Left colon (tissue), 2 donors: ENCODE measurements around the gene NEGR1. TPM values are rescaled to one million over a fixed set of nuclear protein-coding genes. Genes with fewer than 3 reads are reported as not detected.

ENCODE experiments used
- ATAC-seq: fragments of 200-7000 bp; cut with Tn5 transposase; one replicate; pipeline ENCODE4 v1.9.1; 2020; ENCODE audit warnings: mild to moderate bottlenecking, moderate library complexity
- DNase-seq, 2 donors: peaks; one replicate each; pipeline ENCODE4 v3.0.0-alpha.2; 2020
- intact Hi-C, 2 donors: fragments of 100-400 bp; cut with DNase I in 1 of 2; cut with micrococcal nuclease in 1 of 2; formaldehyde crosslinking; loops; one replicate each; pipeline versions ENCODE4 v1.11.2 to v1.14.0; 2022; cut with DNase I, micrococcal nuclease
- long read RNA-seq: library from polyadenylated mRNA; unstranded; transcript quantifications from one replicate; pipeline ENCODE4 v2.0.0, GENCODE V29; 2021
- total RNA-seq, 2 donors: library from RNA; stranded (reverse); fragmentation: NEBNext Ultra II Directional; extraction: Animal tissue kit (Norgen Biotek cat#: 25700); gene quantifications; one replicate each; pipeline ENCODE4 v1.2.1, GENCODE V29; 2021
- donor health status: DM: no; HTN: no; CAD: no.
- donor health status: DM: yes; HTN: yes; CAD: no.

NEGR1 gene
- 10 to 100 TPM in 1 of 2 donors, 1 to 10 TPM in 1; 4.2 to 13.1 TPM for total RNA-seq
- long read RNA-seq, partial matches to known transcripts, result 5 of 5 reads
- long read RNA-seq, other reads (novel, unspliced or antisense), result 0 of 5 reads

DNA sequence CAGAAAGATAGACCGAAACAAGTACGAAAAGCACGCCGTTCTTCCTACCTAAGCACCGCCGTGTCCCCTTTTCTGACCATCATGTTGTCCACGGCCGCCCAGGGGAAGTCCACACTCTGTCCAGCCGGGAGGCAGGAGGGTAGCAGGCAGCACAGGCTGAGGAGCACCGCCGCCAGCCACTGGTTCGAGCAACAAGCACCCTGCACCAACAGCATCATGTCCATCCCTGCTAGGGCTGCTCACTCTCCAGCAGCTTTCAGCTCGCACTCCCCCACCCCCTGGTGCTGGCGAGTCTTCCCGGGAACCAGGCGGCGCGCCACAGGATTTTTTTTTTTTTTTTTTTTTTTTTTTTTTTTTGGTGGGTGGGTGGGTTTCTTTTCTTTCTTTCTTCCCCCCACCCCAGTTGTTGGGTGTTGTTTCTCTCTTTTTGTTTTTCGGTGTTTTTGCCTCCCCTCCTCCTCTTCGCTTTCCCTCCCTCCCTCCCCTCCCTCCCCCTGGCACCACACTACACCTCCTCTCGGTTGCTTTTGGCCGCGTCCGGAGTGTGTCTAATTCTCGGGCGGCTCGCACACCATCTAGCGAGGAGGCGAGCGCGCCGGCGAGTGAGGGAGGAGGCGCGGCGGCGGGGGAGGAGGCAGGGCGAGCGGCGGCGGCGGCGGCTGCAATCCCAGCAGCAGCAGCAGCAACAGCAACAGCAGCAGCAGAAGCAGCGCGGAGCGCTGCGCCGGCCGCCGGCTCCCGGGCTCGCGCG lies at the start of gene NEGR1:
Gene NEGR1, minus strand, starts transcription at position 269 of the 751 bp plus-strand sequence.
- intact Hi-C loops, result loop anchor here in 1 of 2 donors (10.0 kb wide), 1 partner anchor 218 kb away; no protein-coding TSS in a partner anchor
- ATAC-seq (peak; percentile 96), DNase-seq (peak; percentile 74 to 77)

DNA sequence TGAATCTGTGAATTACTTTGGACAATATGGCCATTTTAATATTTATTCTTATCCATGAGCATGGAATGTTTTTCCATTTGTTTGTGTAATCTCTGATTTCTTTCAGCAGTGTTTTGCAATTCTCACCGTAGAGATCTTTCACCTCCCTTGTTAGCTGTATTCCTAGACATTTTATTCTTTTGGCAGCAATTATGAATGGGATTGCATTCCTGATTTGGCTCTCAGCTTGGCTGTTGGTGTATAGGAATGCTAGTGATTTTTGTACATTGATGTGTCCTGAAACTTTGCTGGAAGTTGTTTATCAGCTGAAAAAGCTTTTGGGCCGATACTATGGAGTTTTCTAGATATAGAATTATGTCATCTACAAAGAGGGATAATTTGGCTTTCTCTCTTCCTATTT lies 44.2 kb upstream of the NEGR1 start:
- no peak for DNase-seq
- ATAC-seq, result no peak
- intact Hi-C loops, result no loop called here

DNA sequence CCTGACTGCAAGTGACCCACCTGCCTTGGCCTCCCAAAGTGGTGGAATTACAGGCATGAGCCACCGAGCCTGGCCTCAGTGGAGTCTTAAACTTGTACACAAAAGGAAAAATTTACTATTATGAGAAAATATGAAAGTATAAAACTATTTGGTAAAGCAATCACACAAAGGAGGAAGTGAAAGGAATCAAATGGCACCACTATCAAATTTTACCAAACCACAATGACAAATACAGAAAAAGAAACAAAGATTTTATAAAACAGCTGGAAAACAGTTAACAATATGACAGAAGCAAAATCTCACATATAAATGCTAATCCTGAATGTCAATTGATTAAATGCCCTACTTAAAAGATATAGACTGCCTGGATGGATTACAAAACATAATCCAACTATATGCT lies 42.1 kb upstream of the NEGR1 start:
- intact Hi-C loops, result no loop called here
- no peak for DNase-seq
- ATAC-seq, result no peak

DNA sequence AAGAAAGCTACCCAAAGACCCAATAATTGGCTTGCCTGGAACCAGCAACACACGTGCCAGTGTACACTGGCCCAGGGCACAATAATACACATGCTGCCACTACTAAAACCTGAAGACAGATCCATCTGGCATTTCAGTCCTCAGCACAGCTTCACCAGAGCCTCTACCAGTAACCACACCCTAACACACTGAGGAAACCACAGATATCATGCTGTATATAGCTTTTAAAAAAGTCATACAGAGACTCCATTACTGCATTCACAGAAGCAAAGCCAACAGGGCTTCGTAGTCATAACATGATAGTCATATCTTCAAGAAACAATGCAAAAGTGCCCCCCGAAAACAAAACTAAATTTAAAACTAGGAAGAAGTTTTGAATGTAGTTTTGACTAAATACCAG lies 40.6 kb upstream of the NEGR1 start:
- DNase-seq (no peak), ATAC-seq (no peak)
- intact Hi-C loops, result no loop called here

DNA sequence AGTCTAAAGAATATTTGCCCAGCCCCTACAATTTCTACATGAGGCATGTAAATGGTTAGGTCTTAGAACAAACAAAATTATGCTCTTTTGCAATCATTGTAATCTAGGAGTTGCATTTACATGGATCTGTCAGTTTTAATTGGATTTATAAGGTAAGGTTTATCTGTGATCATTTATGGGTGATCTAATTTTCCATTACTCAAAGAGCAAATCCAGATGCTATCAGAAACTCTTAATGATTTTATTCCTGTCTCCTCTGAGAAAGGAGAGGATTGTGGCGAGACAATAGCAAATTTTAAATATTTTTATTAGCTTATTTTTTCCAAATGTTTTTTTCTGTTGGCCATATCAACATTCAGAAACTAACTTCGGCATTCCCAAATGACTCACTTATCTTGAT lies 14.2 kb upstream of the NEGR1 start:
- no peak for ATAC-seq
- no peak for DNase-seq
- intact Hi-C loops, result no loop called here

GRCh38 chr1:72288886-72289285 lies 6.5 kb upstream of the NEGR1 start:
- ATAC-seq, result no peak
- no peak for DNase-seq
- intact Hi-C loops, result loop anchor here in 1 of 2 donors (10.0 kb wide), 1 partner anchor 224 kb away; no protein-coding TSS in a partner anchor

DNA sequence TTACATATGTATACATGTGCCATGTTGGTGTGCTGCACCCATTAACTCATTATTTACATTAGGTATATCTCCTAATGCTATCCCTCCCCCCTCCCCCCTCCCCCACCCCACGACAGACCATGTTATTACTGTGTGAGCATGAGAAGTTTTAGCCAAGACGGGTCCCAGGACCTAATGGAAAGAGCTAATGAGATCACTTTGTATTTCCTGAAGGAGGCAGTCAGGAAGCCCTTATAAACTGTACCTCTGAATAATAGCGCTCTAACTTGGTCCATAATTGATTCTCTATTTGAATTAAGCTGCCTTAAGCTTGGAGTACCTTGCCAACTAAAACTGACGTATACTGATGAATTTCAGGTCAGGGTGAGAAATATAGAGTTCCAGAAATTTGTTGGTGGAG lies 4.1 kb upstream of the NEGR1 start:
- intact Hi-C loops, result loop anchor here in 1 of 2 donors (10.0 kb wide), 1 partner anchor 222 kb away; no protein-coding TSS in a partner anchor
- ATAC-seq, result no peak
- no peak for DNase-seq

- ATAC-seq (no peak), DNase-seq (no peak)
- intact Hi-C loops, result loop anchor here in 1 of 2 donors (10.0 kb wide), 1 partner anchor 220 kb away; no protein-coding TSS in a partner anchor
Measured at GRCh38 chr1:72285074-72285425, 2.7 kb upstream of the NEGR1 start.

DNA sequence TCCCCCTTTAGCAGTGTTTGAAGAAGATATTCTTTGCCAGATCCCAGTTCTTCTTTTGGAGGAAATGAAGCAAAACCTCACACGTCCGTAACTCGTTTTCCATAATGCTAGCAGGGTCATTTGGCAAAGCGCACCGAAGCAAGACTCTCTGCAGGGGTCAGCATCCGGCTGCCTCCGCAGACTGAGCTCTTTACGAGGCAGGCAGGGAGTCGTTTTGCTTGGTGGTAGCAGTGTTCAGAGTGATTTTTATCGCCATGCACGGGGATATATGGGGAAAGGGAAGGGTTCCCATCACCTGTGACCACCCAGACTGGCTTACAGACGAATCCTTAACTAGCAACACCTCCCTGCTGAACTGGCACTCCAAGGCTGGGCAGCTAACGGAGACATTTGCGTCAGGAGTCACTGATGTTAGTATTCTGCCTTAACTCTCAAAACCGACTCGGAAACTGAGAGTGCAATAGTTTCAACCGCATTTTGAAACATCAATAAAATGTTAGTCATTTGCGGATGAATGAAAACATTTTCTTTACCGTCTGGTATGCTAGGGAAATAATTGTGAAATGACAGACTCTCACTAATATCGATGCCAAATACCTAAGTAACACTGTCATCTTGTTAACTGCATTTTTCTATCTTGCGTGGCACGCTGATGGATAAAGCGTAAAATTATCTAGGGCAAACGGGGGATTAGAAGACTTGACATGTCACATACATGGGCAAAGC lies 2.2 kb upstream of the NEGR1 start:
- intact Hi-C loops, result loop anchor here in 1 of 2 donors (10.0 kb wide), 1 partner anchor 220 kb away; no protein-coding TSS in a partner anchor
- DNase-seq, result peak; percentile 23 to 27
- ATAC-seq, result no peak

GRCh38 chr1:72284084-72284347 lies 1.7 kb upstream of the NEGR1 start:
- intact Hi-C loops, result loop anchor here in 1 of 2 donors (10.0 kb wide), 1 partner anchor 219 kb away; no protein-coding TSS in a partner anchor
- no peak for DNase-seq
- no peak for ATAC-seq

GRCh38 chr1:72283307-72284083 lies 1.2 kb upstream of the NEGR1 start:
- ATAC-seq (peak; percentile 68), DNase-seq (peak; percentile 42 to 58)
- intact Hi-C loops, result loop anchor here in 1 of 2 donors (10.0 kb wide), 1 partner anchor 219 kb away; no protein-coding TSS in a partner anchor

DNA sequence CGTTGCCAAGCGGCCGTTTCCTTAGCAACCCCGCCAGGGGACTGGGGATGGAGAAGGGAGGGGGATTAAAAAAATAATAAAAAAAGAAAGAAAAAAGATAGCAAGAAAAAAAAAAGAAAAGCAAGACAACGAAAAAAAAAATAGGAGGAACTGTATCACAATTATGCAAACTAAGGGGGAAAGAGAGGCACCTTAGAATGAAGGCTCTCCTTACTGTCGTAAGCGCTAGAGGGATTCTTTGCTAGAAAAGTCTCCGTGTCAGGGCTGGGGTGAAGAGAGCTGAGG lies 625 bp upstream of the NEGR1 start:
- peak; percentile 12 for ATAC-seq
- DNase-seq, result no peak
- intact Hi-C loops, result loop anchor here in 1 of 2 donors (10.0 kb wide), 1 partner anchor 218 kb away; no protein-coding TSS in a partner anchor

- DNase-seq (no peak), ATAC-seq (no peak)
Measured at GRCh38 chr1:72281637-72282270, 585 bp downstream of the NEGR1 start.

GRCh38 chr1:72281144-72281543 lies 1.2 kb downstream of the NEGR1 start:
- DNase-seq (no peak), ATAC-seq (no peak)
- intact Hi-C loops, result loop anchor here in 1 of 2 donors (10.0 kb wide), 1 partner anchor 216 kb away; no protein-coding TSS in a partner anchor

More at GRCh38 chr1:72281637-72282270, 585 bp downstream of the NEGR1 start:
- intact Hi-C loops, result loop anchor here in 1 of 2 donors (10.0 kb wide), 1 partner anchor 217 kb away; no protein-coding TSS in a partner anchor

- ATAC-seq (no peak), DNase-seq (no peak)
- intact Hi-C loops, result loop anchor here in 1 of 2 donors (10.0 kb wide), 1 partner anchor 216 kb away; no protein-coding TSS in a partner anchor
Measured at GRCh38 chr1:72280711-72281110, 1.6 kb downstream of the NEGR1 start.

- intact Hi-C loops, result loop anchor here in 1 of 2 donors (10.0 kb wide), 1 partner anchor 215 kb away; no protein-coding TSS in a partner anchor
- ATAC-seq (no peak), DNase-seq (no peak)
Measured at GRCh38 chr1:72280131-72280530, 2.2 kb downstream of the NEGR1 start.

GRCh38 chr1:72278461-72278860 lies 3.9 kb downstream of the NEGR1 start:
- ATAC-seq, result no peak
- no peak for DNase-seq
- intact Hi-C loops, result no loop called here

DNA sequence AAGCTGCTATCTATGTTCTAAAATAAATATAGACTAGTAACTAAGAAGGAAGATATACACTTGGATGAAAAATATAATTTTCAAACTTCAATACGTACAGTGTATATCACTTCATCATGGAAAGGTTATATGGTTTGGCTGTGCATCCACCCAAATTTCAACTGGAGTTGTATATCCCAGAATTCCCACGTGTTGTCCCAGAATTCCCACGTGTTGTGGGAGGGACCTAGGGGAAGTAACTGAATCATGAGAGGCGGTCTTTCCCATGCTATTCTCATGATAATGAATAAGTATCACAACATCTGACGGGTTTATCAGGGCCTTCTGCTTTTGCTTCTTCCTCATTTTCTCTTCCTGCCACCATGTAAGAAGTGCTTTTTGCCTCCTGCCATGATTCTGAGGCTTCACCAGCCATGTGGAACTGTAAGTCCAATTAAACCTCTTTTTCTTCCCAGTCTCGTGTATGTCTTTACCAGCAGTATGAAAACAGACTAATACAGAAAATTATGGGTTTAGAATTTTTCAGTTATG lies 10.7 kb downstream of the NEGR1 start:
- ATAC-seq (no peak), DNase-seq (no peak)
- intact Hi-C loops, result no loop called here
